CD14-positive monocyte (primary cell): ENCODE measurements around the gene APC2. TPM values are rescaled to one million over a fixed set of nuclear protein-coding genes. Genes with fewer than 3 reads are reported as not detected.
A peak's percentile ranks its signal among the peaks of the same experiment; 100 is the strongest.

Experiments
- DNase-seq, 3 donors: peaks; one replicate each; pipeline ENCODE4 v3.0.0-alpha.2; 2011 to 2022
- H2AFZ ChIP-seq: 2 replicates; pipeline ENCODE4 v1.6.0; 2012; ENCODE audit warnings: mild to moderate bottlenecking, low read depth, low read length, inconsistent platforms; ENCODE audit not compliant: insufficient read depth, poor library complexity, severe bottlenecking
- H3K27ac ChIP-seq, 2 donors: 1 replicate in 1 of 2; 2 replicates in 1 of 2; pipeline ENCODE4 v1.5.1; 2012 to 2013; ENCODE audit warnings: low read length in 2 of 2, control low read depth in 1 of 2, inconsistent platforms in 1 of 2, low read depth in 1 of 2, mild to moderate bottlenecking in 1 of 2
- H3K27me3 ChIP-seq, 2 donors: one replicate each; pipeline versions ENCODE4 v1.6.0 to v1.6.1; 2011 to 2013; ENCODE audit warnings: low read length in 2 of 2; ENCODE audit not compliant: control insufficient read depth in 2 of 2, insufficient read depth in 2 of 2
- H3K36me3 ChIP-seq, 2 donors: replicated peaks in 1 of 2; 1 replicate in 1 of 2; 2 replicates in 1 of 2; pipeline versions ENCODE4 v1.5.1 to v1.6.1; 2012 to 2013; ENCODE audit warnings: low read length in 2 of 2, control low read depth in 1 of 2, inconsistent platforms in 1 of 2, mild to moderate bottlenecking in 1 of 2; ENCODE audit not compliant: insufficient read depth in 2 of 2, control insufficient read depth in 1 of 2
- H3K4me1 ChIP-seq, 2 donors: 1 replicate in 1 of 2; 2 replicates in 1 of 2; pipeline versions ENCODE4 v1.5.1 to v1.6.1; 2012 to 2013; ENCODE audit warnings: low read length in 2 of 2, control low read depth in 1 of 2, inconsistent platforms in 1 of 2, mild to moderate bottlenecking in 1 of 2, moderate library complexity in 1 of 2; ENCODE audit not compliant: insufficient read depth in 2 of 2, control insufficient read depth in 1 of 2
- H3K4me2 ChIP-seq: replicated peaks from 2 replicates; pipeline ENCODE3; 2012; ENCODE audit warnings: low read length, moderate library complexity, mild to moderate bottlenecking; ENCODE audit not compliant: poor library complexity, severe bottlenecking; ENCODE audit errors: extremely low read depth
- H3K4me3 ChIP-seq, 3 experiments: fragments of 200-600 bp in 1 of 3; sonication (generic) in 1 of 3; replicated peaks in 1 of 3; 1 replicate in 2 of 3; 2 replicates in 1 of 3; pipeline ENCODE4 v1.5.1; 2011 to 2013; ENCODE audit warnings: low read length in 3 of 3, mild to moderate bottlenecking in 3 of 3, control low read depth in 2 of 3, low read depth in 2 of 3, inconsistent platforms in 1 of 3, moderate library complexity in 1 of 3
- H3K79me2 ChIP-seq: 2 replicates; pipeline ENCODE4 v1.6.0; 2012; ENCODE audit warnings: mild to moderate bottlenecking, control low read depth, inconsistent platforms, low read length, moderate library complexity; ENCODE audit not compliant: insufficient read depth
- H3K9ac ChIP-seq: 2 replicates; pipeline ENCODE4 v1.6.0; 2017; ENCODE audit warnings: low read length, mild to moderate bottlenecking; ENCODE audit not compliant: insufficient read depth, poor library complexity, severe bottlenecking
- H3K9me3 ChIP-seq, 2 donors: replicated peaks in 1 of 2; 1 replicate in 1 of 2; 2 replicates in 1 of 2; pipeline versions ENCODE4 v1.5.1 to v1.6.1; 2012 to 2013; ENCODE audit warnings: low read length in 2 of 2, control low read depth in 1 of 2; ENCODE audit not compliant: control insufficient read depth in 1 of 2, insufficient read depth in 1 of 2
- H4K20me1 ChIP-seq: 2 replicates; pipeline ENCODE4 v1.6.0; 2012; ENCODE audit warnings: mild to moderate bottlenecking, low read length, control low read depth, moderate library complexity; ENCODE audit not compliant: insufficient read depth
- H3K27ac Mint-ChIP-seq, 7 donors: one replicate each; pipeline ENCODE4 v1.8.0; 2020; ENCODE audit warnings: mild to moderate bottlenecking in 7 of 7, mixed read lengths in 7 of 7, moderate library complexity in 6 of 7, inconsistent platforms in 2 of 7
- H3K27me3 Mint-ChIP-seq, 3 donors: one replicate each; pipeline ENCODE4 v1.8.0; 2021 to 2022; ENCODE audit warnings: low read depth in 3 of 3, mild to moderate bottlenecking in 3 of 3, mixed read lengths in 3 of 3, moderate library complexity in 3 of 3, inconsistent platforms in 1 of 3
- H3K36me3 Mint-ChIP-seq, 2 donors: one replicate each; pipeline ENCODE4 v1.8.0; 2020; ENCODE audit warnings: mixed read lengths in 2 of 2, inconsistent platforms in 1 of 2, mild to moderate bottlenecking in 1 of 2
- H3K4me1 Mint-ChIP-seq: one replicate; pipeline ENCODE4 v1.8.0; 2020; ENCODE audit warnings: mild to moderate bottlenecking, mixed read lengths
- H3K4me3 Mint-ChIP-seq, 2 donors: one replicate each; pipeline ENCODE4 v1.8.0; 2020; ENCODE audit warnings: mild to moderate bottlenecking in 2 of 2, mixed read lengths in 2 of 2, moderate library complexity in 1 of 2
- H3K9me3 Mint-ChIP-seq, 7 donors: one replicate each; pipeline ENCODE4 v1.8.0; 2020 to 2022; ENCODE audit warnings: mixed read lengths in 7 of 7, mild to moderate bottlenecking in 6 of 7, moderate library complexity in 6 of 7, inconsistent platforms in 2 of 7
- WGBS: methylation state at CpG from one replicate; pipeline ENCODE4 v1.1.5; 2013; ENCODE audit warnings: missing lambda C conversion rate; ENCODE audit not compliant: insufficient coverage; 5-methylcytosine and 5-hydroxymethylcytosine counted together
- intact Hi-C, 2 donors: fragments of 100-400 bp; cut with micrococcal nuclease; formaldehyde crosslinking; loops; one replicate each; pipeline versions ENCODE4 v1.15.0 to v1.15.1; 2023
- polyA plus RNA-seq, 3 donors: library from polyadenylated mRNA; depleted of rRNA in 1 of 3; unstranded in 2 of 3; stranded (reverse) in 1 of 3; fragments of 300-500 nt in 2 of 3; fragments of >200 nt in 1 of 3; fragmentation: Illumina TruSeq in 2 of 3; gene quantifications; 1 replicate in 2 of 3; 2 replicates in 1 of 3; pipeline ENCODE4 v1.2.3, GENCODE V29; 2012 to 2021
- TF ChIP-seq, protein P1 (sequence below): fragments of 200-600 bp; IDR thresholded peaks from one replicate; pipeline ENCODE4 v1.8.0; 2022; ENCODE audit warnings: antibody characterized with exemption, mild to moderate bottlenecking

Gene APC2
- polyA plus RNA-seq, 3 donors: 0.04 TPM; not detected in 2

GRCh38 chr19:1503925-1504773 is 54.2 kb downstream of the APC2 start:
- H3K27ac Mint-ChIP-seq: no peak overlapping the region
- H3K9ac ChIP-seq: no peak overlapping the region
- peaks cover 12 to 42% (median 28%) of the 10 kb centered on the region in 7 donors for H3K9me3 Mint-ChIP-seq

GRCh38 chr19:1505012-1505411 is 55.1 kb downstream of the APC2 start:
- H3K36me3 Mint-ChIP-seq: peaks cover 0 to 1% of the 10 kb centered on the region in 2 donors
- intact Hi-C loops: no loop called here
- H3K4me1 ChIP-seq: peaks cover 8 to 13% of the 10 kb centered on the region in 2 donors
- TF ChIP-seq, protein P1, sequence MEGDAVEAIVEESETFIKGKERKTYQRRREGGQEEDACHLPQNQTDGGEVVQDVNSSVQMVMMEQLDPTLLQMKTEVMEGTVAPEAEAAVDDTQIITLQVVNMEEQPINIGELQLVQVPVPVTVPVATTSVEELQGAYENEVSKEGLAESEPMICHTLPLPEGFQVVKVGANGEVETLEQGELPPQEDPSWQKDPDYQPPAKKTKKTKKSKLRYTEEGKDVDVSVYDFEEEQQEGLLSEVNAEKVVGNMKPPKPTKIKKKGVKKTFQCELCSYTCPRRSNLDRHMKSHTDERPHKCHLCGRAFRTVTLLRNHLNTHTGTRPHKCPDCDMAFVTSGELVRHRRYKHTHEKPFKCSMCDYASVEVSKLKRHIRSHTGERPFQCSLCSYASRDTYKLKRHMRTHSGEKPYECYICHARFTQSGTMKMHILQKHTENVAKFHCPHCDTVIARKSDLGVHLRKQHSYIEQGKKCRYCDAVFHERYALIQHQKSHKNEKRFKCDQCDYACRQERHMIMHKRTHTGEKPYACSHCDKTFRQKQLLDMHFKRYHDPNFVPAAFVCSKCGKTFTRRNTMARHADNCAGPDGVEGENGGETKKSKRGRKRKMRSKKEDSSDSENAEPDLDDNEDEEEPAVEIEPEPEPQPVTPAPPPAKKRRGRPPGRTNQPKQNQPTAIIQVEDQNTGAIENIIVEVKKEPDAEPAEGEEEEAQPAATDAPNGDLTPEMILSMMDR: no peak
- no peak overlapping the region for H3K4me2 ChIP-seq
- no peak for DNase-seq
- no peak overlapping the region for H3K4me3 ChIP-seq
- H3K4me1 Mint-ChIP-seq: peaks cover 10% of the 10 kb centered on the region
- H3K36me3 ChIP-seq: no peaks in the 10 kb centered on the region
- no peak overlapping the region for H3K9ac ChIP-seq
- H4K20me1 ChIP-seq: no peaks in the 10 kb centered on the region
- H3K27me3 Mint-ChIP-seq: peaks cover 38 to 66% (median 57%) of the 10 kb centered on the region in 3 donors
- peaks cover 11 to 31% of the 10 kb centered on the region in 2 donors for H3K9me3 ChIP-seq
- peaks cover 3 to 33% of the 10 kb centered on the region in 2 donors for H3K27me3 ChIP-seq
- no peak overlapping the region for H2AFZ ChIP-seq
- H3K4me3 Mint-ChIP-seq: no peak overlapping the region
- H3K27ac ChIP-seq: no peak overlapping the region
- peaks cover 14 to 43% (median 29%) of the 10 kb centered on the region in 7 donors for H3K9me3 Mint-ChIP-seq
- H3K79me2 ChIP-seq: no peaks in the 10 kb centered on the region
- 66% methylated on average over 3 of the region's 8 CpGs for WGBS
- H3K27ac Mint-ChIP-seq: no peak overlapping the region

More at GRCh38 chr19:1503925-1504773, 54.2 kb downstream of the APC2 start:
- no peaks in the 10 kb centered on the region for H4K20me1 ChIP-seq
- no peaks in the 10 kb centered on the region for H3K79me2 ChIP-seq
- H2AFZ ChIP-seq: no peak overlapping the region
- peaks cover 4 to 31% of the 10 kb centered on the region in 2 donors for H3K9me3 ChIP-seq
- H3K4me3 ChIP-seq: no peak overlapping the region
- intact Hi-C loops: no loop called here
- WGBS: 67% methylated on average over 12 of the region's 23 CpGs
- H3K36me3 ChIP-seq: no peaks in the 10 kb centered on the region
- Mint-ChIP-seq H3K4me1 (peaks cover 5% of the 10 kb centered on the region), H3K4me3 (peak overlapping the region in 1 of 2 donors; percentile 48), H3K27me3 (peaks cover 32 to 57% (median 48%) of the 10 kb centered on the region in 3 donors), H3K36me3 (peaks cover 0 to 1% of the 10 kb centered on the region in 2 donors)
- peaks cover 3 to 26% of the 10 kb centered on the region in 2 donors for H3K27me3 ChIP-seq
- no peak overlapping the region for H3K4me2 ChIP-seq
- H3K4me1 ChIP-seq: peaks cover 8 to 13% of the 10 kb centered on the region in 2 donors
- TF ChIP-seq, protein P1: no peak
- DNase-seq: no peak
- no peak overlapping the region for H3K27ac ChIP-seq
